Measurements from ENCODE around the gene FPR3. TPM values are rescaled to one million over a fixed set of nuclear protein-coding genes. Genes with fewer than 3 reads are reported as not detected.
A peak's percentile ranks its signal among the peaks of the same experiment; 100 is the strongest.
"Not testable (repeated sequence)": the region's sequence is repeated elsewhere in the genome, so short reads cannot be mapped to it uniquely, and the experiment has no call there.

Gene FPR3
- total RNA-seq, 1 donor from 2014 or later = 41.0 TPM

DNA sequence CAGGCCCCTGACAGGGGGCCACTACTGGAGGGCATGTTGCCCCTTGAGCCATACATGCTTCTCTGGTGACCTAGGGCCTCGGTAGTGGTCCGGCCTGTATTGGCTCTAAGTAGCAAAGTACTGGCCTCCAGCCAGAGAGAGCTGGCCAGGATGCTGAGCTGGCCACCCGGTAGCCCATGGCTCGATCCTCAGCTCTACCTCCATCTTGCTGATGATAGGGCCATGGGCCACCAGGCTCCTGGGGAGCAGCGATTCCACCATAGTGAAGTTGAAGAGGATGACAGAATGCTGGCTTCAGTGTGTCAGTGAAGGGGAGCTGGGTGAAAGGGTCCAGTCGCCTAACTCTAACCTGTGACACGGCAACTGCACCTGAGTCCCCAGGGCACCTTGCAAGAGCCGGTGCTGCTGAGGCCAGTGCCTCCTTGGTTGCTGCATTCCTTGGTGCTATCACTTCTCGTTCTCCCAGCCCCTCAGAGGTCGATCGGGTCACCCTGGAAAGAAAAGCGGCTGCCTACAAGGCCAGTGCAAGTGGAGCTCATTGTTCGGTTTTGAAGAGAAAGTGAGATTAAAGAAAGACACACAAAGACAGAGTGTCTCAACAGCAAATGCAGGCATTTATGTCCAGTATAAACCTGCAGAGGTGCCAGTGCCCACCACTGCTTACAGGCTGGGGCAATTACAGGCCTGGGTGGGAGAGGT lies 5.0 kb downstream of the FPR3 start:
- TF ChIP-seq, protein P1, sequence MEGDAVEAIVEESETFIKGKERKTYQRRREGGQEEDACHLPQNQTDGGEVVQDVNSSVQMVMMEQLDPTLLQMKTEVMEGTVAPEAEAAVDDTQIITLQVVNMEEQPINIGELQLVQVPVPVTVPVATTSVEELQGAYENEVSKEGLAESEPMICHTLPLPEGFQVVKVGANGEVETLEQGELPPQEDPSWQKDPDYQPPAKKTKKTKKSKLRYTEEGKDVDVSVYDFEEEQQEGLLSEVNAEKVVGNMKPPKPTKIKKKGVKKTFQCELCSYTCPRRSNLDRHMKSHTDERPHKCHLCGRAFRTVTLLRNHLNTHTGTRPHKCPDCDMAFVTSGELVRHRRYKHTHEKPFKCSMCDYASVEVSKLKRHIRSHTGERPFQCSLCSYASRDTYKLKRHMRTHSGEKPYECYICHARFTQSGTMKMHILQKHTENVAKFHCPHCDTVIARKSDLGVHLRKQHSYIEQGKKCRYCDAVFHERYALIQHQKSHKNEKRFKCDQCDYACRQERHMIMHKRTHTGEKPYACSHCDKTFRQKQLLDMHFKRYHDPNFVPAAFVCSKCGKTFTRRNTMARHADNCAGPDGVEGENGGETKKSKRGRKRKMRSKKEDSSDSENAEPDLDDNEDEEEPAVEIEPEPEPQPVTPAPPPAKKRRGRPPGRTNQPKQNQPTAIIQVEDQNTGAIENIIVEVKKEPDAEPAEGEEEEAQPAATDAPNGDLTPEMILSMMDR (IDR thresholded peaks at IDR 0.05) = no peak
- H3K36me3 ChIP-seq = no peaks in the 10 kb centered on the region
- no peaks in the 10 kb centered on the region for H3K9me3 ChIP-seq
- peaks cover 21% of the 10 kb centered on the region for H3K4me1 ChIP-seq
- intact Hi-C loops (cut with DNase I) = no loop called here
- H3K27me3 ChIP-seq = no peaks in the 10 kb centered on the region
- H3K27ac ChIP-seq = peak overlapping the region; percentile 86
- ATAC-seq = no peak
- DNase-seq = no peak
- H3K4me3 ChIP-seq = no peak overlapping the region

DNA sequence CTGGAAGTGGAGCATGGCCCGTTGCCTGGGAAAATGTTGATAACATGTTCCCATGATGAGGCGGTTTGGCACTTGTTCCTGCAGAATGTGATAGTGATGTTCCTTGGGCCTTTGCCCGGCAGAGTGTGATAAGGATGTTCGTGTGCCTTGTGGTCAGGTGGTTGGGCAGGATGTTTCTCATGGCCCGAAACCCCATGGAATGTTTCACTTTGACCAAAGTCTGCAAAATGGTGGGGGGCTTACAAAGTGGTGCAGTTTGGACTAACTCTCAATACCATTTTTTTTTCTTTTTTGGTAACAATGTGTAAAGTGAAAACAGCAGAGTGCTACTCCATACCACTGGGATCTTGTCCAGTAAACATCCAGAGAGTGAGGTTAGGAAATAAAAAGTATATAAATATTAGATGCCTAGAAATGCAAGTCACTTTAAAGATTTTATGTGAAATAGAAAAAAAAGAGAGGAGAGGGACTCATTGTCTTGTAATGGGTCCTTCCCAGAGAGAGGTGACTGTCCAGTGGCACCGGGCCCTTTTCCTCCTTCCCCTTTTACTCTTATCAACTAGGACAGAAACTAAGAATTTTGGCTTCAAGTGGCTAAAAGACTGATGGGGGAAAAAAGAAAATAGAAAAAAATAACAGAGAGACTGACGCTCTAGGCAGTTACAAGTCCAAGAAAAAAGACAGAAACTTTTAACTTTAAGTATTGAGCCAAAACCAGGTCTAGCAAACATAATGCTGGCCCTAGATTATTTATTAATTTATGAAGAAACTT lies 5.7 kb downstream of the FPR3 start:
- no peaks in the 10 kb centered on the region for H3K36me3 ChIP-seq
- TF ChIP-seq, protein P1 (IDR thresholded peaks at IDR 0.05) = no peak
- intact Hi-C loops (cut with DNase I) = no loop called here
- no peak for ATAC-seq
- H3K27ac ChIP-seq = peak overlapping the region; percentile 86
- H3K9me3 ChIP-seq = no peaks in the 10 kb centered on the region
- H3K27me3 ChIP-seq = no peaks in the 10 kb centered on the region
- DNase-seq = no peak
- H3K4me3 ChIP-seq = no peak overlapping the region
- peaks cover 24% of the 10 kb centered on the region for H3K4me1 ChIP-seq

DNA sequence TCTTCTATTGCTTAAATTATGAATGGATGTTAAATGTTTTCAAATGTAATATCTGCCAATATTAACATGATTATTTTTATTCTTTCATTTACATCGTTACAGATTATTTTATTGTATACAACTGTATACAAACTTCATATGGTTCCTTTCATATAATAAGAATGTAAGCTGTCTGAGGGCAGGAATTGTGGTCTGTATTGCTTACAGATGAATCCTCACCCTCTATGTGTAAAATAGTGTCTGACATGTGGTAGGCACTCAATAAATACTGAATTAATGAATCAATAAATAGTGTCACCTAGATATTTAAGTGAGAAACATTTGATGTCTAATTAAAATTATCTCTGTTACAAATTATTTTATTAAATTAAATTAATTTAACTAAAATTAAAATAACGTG lies 7.8 kb downstream of the FPR3 start:
- Histone ChIP-seq H3K4me3 (no peak overlapping the region), H3K9me3 (no peaks in the 10 kb centered on the region), H3K36me3 (no peaks in the 10 kb centered on the region), H3K4me1 (peaks cover 40% of the 10 kb centered on the region), H3K27ac (no peak overlapping the region), H3K27me3 (no peaks in the 10 kb centered on the region)
- TF ChIP-seq, protein P1 (IDR thresholded peaks at IDR 0.05) = no peak
- ATAC-seq = no peak
- intact Hi-C loops (cut with DNase I) = no loop called here
- DNase-seq = no peak

DNA sequence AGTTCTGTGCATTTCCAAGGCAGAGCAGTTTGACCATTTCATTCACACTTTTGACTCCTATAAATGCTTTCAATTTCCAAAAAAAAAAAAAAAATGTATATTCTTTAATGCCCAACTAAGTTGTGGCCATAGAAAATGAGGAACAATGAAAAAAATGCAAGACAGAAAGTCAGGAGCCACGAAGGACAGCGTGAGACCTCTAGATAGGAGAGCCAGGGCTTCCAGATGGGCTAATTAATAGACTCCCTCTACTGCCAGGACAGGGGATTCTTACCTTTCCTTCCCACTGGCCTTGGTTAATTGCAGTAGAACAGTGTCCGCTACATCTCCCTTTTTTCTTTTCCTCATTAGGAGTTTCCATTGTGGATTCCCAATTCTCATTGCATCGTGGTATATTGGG lies 8.6 kb downstream of the FPR3 start:
- H3K4me3 ChIP-seq = no peak overlapping the region
- ATAC-seq (no peak), DNase-seq (no peak)
- intact Hi-C loops (cut with DNase I) = no loop called here
- no peaks in the 10 kb centered on the region for H3K36me3 ChIP-seq
- no peaks in the 10 kb centered on the region for H3K9me3 ChIP-seq
- H3K27ac ChIP-seq = peak overlapping the region; percentile 61
- TF ChIP-seq, protein P1 (IDR thresholded peaks at IDR 0.05) = no peak
- peaks cover 40% of the 10 kb centered on the region for H3K4me1 ChIP-seq
- H3K27me3 ChIP-seq = no peaks in the 10 kb centered on the region

DNA sequence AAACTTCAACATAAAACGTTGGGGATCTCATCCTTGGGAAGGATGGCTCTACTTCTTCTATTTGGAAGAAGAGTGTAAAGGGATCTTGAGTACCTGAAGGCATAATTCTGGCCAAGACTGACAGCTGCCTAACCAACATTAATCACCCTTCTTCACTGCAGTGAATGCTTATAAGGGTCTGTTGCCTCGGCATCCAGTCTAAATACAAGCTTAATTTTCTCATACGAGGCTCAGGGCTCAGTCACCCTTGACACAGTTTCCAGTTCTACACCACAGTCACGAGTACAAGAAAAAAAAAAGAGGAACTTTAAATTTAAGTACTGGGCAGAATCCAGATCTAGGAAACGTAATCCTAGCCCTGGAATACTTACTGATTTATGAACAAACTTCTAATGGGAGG lies 9.0 kb downstream of the FPR3 start:
- no peaks in the 10 kb centered on the region for H3K36me3 ChIP-seq
- H3K9me3 ChIP-seq = no peaks in the 10 kb centered on the region
- peaks cover 40% of the 10 kb centered on the region for H3K4me1 ChIP-seq
- no peak overlapping the region for H3K4me3 ChIP-seq
- ATAC-seq (peak; percentile 47), DNase-seq (no peak)
- H3K27ac ChIP-seq = peak overlapping the region; percentile 61
- TF ChIP-seq, protein P1 (IDR thresholded peaks at IDR 0.05) = no peak
- intact Hi-C loops (cut with DNase I) = no loop called here
- no peaks in the 10 kb centered on the region for H3K27me3 ChIP-seq

DNA sequence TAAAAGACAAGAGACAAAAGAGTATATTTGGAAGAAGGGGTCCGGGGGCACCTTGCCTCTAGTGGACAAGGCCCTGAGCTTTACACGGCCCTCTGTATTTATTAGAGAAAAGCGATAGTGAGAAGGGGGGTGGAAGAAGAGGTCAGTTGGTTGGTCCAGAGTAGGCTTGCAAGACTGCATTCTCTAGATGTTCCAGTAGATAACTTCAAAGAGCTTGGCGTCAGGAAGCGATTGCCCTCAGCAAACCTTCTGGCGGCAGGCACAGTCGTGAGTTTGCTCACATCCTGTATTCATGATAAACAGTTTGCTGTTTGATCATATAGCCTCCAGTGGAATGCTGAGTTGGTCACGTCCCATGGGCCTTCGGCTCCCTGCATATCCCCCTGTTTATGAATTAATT lies 9.8 kb downstream of the FPR3 start:
- ATAC-seq; DNase-seq; intact Hi-C loops (cut with DNase I); H3K36me3 ChIP-seq; H3K27me3 ChIP-seq; H3K9me3 ChIP-seq; H3K4me3 ChIP-seq: not testable (repeated sequence)
- peak overlapping the region; percentile 60 for H3K27ac ChIP-seq
- peaks cover 32% of the 10 kb centered on the region for H3K4me1 ChIP-seq

DNA sequence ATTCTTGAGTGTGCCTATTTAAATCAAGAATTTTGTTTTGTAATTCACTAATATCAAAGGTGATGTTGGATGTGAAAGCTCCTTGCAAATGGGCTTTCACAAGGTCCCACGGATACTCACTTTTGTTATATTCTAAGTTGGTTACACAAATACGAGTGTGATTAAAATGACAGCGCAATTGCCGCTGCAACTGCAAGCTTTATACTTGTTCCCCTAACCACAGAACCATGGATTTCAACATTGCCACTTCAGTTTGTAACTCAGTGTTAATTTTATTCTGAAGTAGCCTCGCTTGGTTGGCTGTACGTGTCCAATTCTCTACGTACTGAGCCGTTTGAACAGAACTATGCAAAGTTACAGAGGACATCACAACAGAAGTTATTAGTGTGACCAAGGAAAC lies 10.4 kb downstream of the FPR3 start:
- H3K9me3 ChIP-seq; H3K36me3 ChIP-seq; DNase-seq; ATAC-seq; H3K27me3 ChIP-seq; intact Hi-C loops (cut with DNase I); H3K4me3 ChIP-seq: not testable (repeated sequence)
- Histone ChIP-seq H3K4me1 (peaks cover 27% of the 10 kb centered on the region), H3K27ac (peak overlapping the region; percentile 60)

DNA sequence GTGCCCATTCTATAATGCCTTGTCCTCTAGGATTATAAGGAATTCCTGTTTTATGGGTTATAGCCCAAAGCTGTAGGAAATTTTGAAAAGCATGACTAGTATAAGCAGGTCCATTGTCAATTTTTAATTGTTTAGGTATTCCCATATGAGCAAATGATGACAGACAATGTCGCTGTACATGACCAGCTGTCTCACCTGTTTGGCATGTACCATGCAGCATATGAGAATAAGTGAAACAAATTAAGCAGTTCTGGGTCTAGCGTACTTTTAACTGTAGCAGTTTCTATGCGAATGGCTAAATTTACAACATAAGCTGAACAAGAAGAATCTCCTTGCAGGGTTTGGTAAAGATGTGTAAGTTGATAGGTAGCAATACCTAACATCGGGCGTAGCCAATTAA lies 11.6 kb downstream of the FPR3 start:
- H3K36me3 ChIP-seq; intact Hi-C loops (cut with DNase I); H3K9me3 ChIP-seq; DNase-seq; H3K27ac ChIP-seq; H3K4me3 ChIP-seq; H3K27me3 ChIP-seq; ATAC-seq: not testable (repeated sequence)
- H3K4me1 ChIP-seq = peaks cover 20% of the 10 kb centered on the region
